HepG2 (cell line): ENCODE results near the gene SLC45A1. TPM values are rescaled to one million over a fixed set of nuclear protein-coding genes. Genes with fewer than 3 reads are reported as not detected.
A peak's percentile ranks its signal among the peaks of the same experiment; 100 is the strongest.

Experiments
- ATAC-seq: fragments of 200-7000 bp; cut with Tn5 transposase; 3 replicates; pipeline ENCODE4 v1.9.1; 2020; ENCODE audit warnings: mild to moderate bottlenecking, moderate library complexity
- BruUV-seq: library from RNA; stranded (reverse); fragments of 400-500 nt; replicated peaks from 2 replicates; lab custom pipeline; 2021; lab: Mats Ljungman, UMichigan
- CTCF ChIA-PET: fragments of 300-600 bp; formaldehyde crosslinking; extraction: SDS; loops from one replicate; lab custom pipeline; 2021; ENCODE audit warnings: low total read pairs, inconsistent platforms, low intra/inter-chr PET ratio; lab: Yijun Ruan, JAX
- POLR2A ChIA-PET: fragments of 350-600 bp; sonication (Branson Sonifier 250); formaldehyde crosslinking; loops from one replicate; lab custom pipeline; 2020; ENCODE audit warnings: antibody characterized with exemption, inconsistent platforms; lab: Yijun Ruan, JAX
- DNase-seq: peaks from one replicate; pipeline ENCODE4 v3.0.0-alpha.2; 2015; ENCODE audit warnings: low spot score
- FAIRE-seq: peaks from 3 replicates; lab custom pipeline; 2011; peaks lifted over from hg19 to GRCh38; lab: Jason Lieb, UNC
- H2AFZ ChIP-seq: one replicate; pipeline ENCODE4 v1.6.1; 2011; ENCODE audit warnings: low read length, inconsistent platforms
- H3K27ac ChIP-seq: fragments of 300-600 bp; 3 replicates; pipeline ENCODE4 v1.8.0; 2011; ENCODE audit warnings: mixed run types, mild to moderate bottlenecking, mixed read lengths, low read length, inconsistent platforms; ENCODE audit not compliant: insufficient read depth; ENCODE audit errors: extremely low read length
- H3K27me3 ChIP-seq, 2 experiments: fragments of 200-600 bp in 1 of 2; 2 replicates in 1 of 2; 3 replicates in 1 of 2; pipeline versions ENCODE4 v1.6.0 to v1.8.0; 2011; ENCODE audit warnings: low read length in 2 of 2, mild to moderate bottlenecking in 2 of 2, moderate library complexity in 2 of 2, inconsistent platforms in 1 of 2; ENCODE audit not compliant: insufficient read depth in 2 of 2, control insufficient read depth in 1 of 2
- H3K36me3 ChIP-seq, 2 experiments: fragments of 200-600 bp in 1 of 2; replicated peaks in 1 of 2; 2 replicates in 1 of 2; 3 replicates in 1 of 2; pipeline versions ENCODE4 v1.5.1 to v1.8.0; 2011; ENCODE audit warnings: low read length in 2 of 2, inconsistent platforms in 1 of 2; ENCODE audit not compliant: insufficient read depth in 2 of 2, control insufficient read depth in 1 of 2
- H3K4me1 ChIP-seq: 2 replicates; pipeline ENCODE4 v1.5.1; 2012; ENCODE audit warnings: low read length, inconsistent platforms; ENCODE audit not compliant: insufficient read depth
- H3K4me2 ChIP-seq: 2 replicates; pipeline ENCODE4 v1.6.0; 2011; ENCODE audit warnings: low read depth, low read length, inconsistent platforms
- H3K4me3 ChIP-seq, 3 experiments: fragments of 200-600 bp in 1 of 3; sonication (generic), shearing (Covaris generic) in 1 of 3; replicated peaks in 1 of 3; 2 replicates each; pipeline ENCODE4 v1.5.1; 2011 to 2016; ENCODE audit warnings: low read length in 3 of 3, inconsistent platforms in 2 of 3, low read depth in 2 of 3, mild to moderate bottlenecking in 2 of 3, control low read depth in 1 of 3, mixed read lengths in 1 of 3; ENCODE audit not compliant: insufficient read depth in 1 of 3
- H3K79me2 ChIP-seq: one replicate; pipeline ENCODE4 v1.6.1; 2011; ENCODE audit warnings: low read length, inconsistent platforms; ENCODE audit not compliant: insufficient read depth
- H3K9ac ChIP-seq: 2 replicates; pipeline ENCODE4 v1.6.0; 2011; ENCODE audit warnings: mild to moderate bottlenecking, low read depth, low read length, inconsistent platforms; ENCODE audit not compliant: insufficient read depth
- H3K9me3 ChIP-seq: 2 replicates; pipeline ENCODE4 v1.5.1; 2012; ENCODE audit warnings: mild to moderate bottlenecking, low read length
- H4K20me1 ChIP-seq: 2 replicates; pipeline ENCODE4 v1.6.0; 2011; ENCODE audit warnings: inconsistent platforms, mild to moderate bottlenecking, low read length, moderate library complexity; ENCODE audit not compliant: insufficient read depth
- AGO2 ChIP-seq: fragments of 200-400 bp; formaldehyde crosslinking; optimal IDR thresholded peaks from 2 replicates; pipeline ENCODE3; 2017; ENCODE audit warnings: mild to moderate bottlenecking, low read depth, low read length, moderate library complexity
- CC2D1A ChIP-seq: sonication (generic); formaldehyde crosslinking; IDR thresholded peaks from 2 replicates; pipeline ENCODE4 v1.8.1; 2023; ENCODE audit warnings: mild to moderate bottlenecking, missing genetic modification reagents
- GPN1 ChIP-seq: sonication (generic); formaldehyde crosslinking; IDR thresholded peaks from 2 replicates; pipeline ENCODE4 v1.5.1; 2020; ENCODE audit warnings: missing genetic modification reagents, borderline replicate concordance
- HNF4G ChIP-seq, 2 experiments: sonication (generic) in 1 of 2; formaldehyde crosslinking in 1 of 2; IDR thresholded peaks; 2 replicates each; pipeline versions ENCODE4 v1.4.0 to v1.6.1; 2011 to 2020; ENCODE audit warnings: borderline replicate concordance in 2 of 2, low read depth in 2 of 2, mild to moderate bottlenecking in 2 of 2, low read length in 1 of 2, missing genetic modification reagents in 1 of 2, moderate library complexity in 1 of 2
- HNRNPUL1 ChIP-seq: fragments of 200-400 bp; formaldehyde crosslinking; IDR thresholded peaks from 2 replicates; pipeline ENCODE4 v1.6.1; 2017; ENCODE audit warnings: low read depth, mild to moderate bottlenecking, low read length, moderate library complexity
- MBD4 ChIP-seq: IDR thresholded peaks from 2 replicates; pipeline ENCODE4 v1.6.1; 2012; ENCODE audit warnings: low read length, inconsistent platforms, borderline replicate concordance
- NPAS2 ChIP-seq: sonication (generic); formaldehyde crosslinking; IDR thresholded peaks from 2 replicates; pipeline ENCODE4 v1.8.0; 2022; ENCODE audit warnings: mild to moderate bottlenecking, missing genetic modification reagents, borderline replicate concordance
- ZKSCAN1 ChIP-seq: fragments of 150-350 bp; IDR thresholded peaks from 2 replicates; pipeline ENCODE4 v1.6.1; 2014; ENCODE audit warnings: low read length
- ZNF589 ChIP-seq: sonication (generic); formaldehyde crosslinking; conservative IDR thresholded peaks from 2 replicates; pipeline ENCODE4 v1.8.0; 2022; ENCODE audit warnings: mild to moderate bottlenecking, moderate library complexity, missing genetic modification reagents
- WGBS: methylation state at CpG from one replicate; pipeline ENCODE4 v1.1.6; 2017; ENCODE audit warnings: low lambda C conversion rate; 5-methylcytosine and 5-hydroxymethylcytosine counted together
- in situ Hi-C: cut with HindIII; loops from 2 replicates; pipeline ENCODE4 v1.10.0; 2017; ENCODE audit warnings: low pct_unique_long_range_greater_than_20kb; ENCODE audit not compliant: extremely low pct_ligation_motif_present
- intact Hi-C: fragments of 100-400 bp; cut with micrococcal nuclease; formaldehyde crosslinking; loops from one replicate; pipeline ENCODE4 v1.10.0; 2022; ENCODE audit not compliant: unreplicated experiment
- polyA plus RNA-seq, 8 experiments: library from polyadenylated mRNA; depleted of rRNA in 3 of 8; stranded (reverse) in 7 of 8; unstranded in 1 of 8; fragments of >200 nt; fragmentation: Illumina TruSeq in 4 of 8; extraction: Trizol in 4 of 8; gene quantifications; 2 replicates each; pipeline versions ENCODE4 v1.2.1 to v1.2.3, GENCODE V29; 2011 to 2016; ENCODE audit warnings: low read depth in 4 of 8, missing spikeins in 1 of 8, mixed read lengths in 1 of 8; ENCODE audit not compliant: insufficient read depth in 1 of 8
- total RNA-seq, 5 experiments: library from RNA; depleted of rRNA; stranded (reverse); fragments of >200 nt; fragmentation: Illumina TruSeq; extraction: Trizol; gene quantifications; 2 replicates each; pipeline ENCODE4 v1.2.3, GENCODE V29; 2016; ENCODE audit warnings: low read depth in 1 of 5

SLC45A1 gene
- total and polyA plus RNA-seq, 2 of the 13 experiments (the other 11 are each of a cell fraction or from before 2014, with no cell fraction given) = not detected

- no peaks in the 10 kb centered on the region for H3K79me2 ChIP-seq
These were observed 36.1 kb downstream of the SLC45A1 start for GRCh38 chr1:8354038-8354437.

DNA sequence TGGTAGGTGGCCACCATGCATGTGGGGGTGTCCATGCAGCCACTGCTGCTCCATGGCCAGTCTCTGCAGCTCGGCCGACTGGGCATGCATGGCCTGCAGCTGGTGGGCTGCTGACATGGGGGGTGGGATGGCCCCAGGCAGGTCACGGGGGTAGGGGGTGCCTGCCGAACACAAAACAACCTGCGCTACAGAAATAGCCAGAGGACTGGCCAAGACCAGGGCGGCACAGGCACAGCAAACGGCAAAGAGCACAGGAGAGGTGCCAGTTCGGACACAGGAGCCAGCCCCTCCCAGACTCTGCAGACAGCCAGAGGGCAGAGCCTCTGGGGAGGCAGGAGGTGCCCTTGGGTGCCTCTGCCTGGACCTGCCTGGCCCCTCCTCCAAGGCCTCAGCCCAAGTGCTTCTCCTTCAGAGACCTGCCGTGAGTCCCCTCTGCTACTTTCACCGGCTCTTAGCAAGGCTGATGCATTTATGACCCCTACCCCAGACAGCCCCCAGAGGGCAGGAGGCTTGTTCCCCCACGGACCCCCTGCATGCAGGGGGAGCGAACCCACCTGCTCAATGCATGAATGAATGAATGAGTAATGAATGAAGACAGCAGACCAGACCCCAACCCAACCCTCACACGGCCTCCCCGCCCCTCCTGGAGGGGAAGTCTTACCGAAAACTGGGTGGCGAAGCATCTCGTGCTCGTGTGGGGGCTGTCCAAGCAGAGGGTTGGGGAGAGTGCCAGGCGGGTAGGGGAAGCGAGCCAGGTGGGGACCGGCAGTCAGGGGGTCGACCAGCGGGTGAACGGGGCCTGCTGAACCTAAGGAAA, 37.7 kb downstream of the SLC45A1 start:
- no TSS peak for BruUV-seq
- peaks cover 6% of the 10 kb centered on the region; the same call in 1 of the 2 replicates for H4K20me1 ChIP-seq
- DNase-seq = no peak
- H3K4me1 ChIP-seq = no peaks in the 10 kb centered on the region
- H3K4me2 ChIP-seq = no peak overlapping the region
- 98% methylated on average over 14 of the region's 24 CpGs for WGBS
- in situ Hi-C loops (no loop called here), intact Hi-C loops (no loop called here)
- FAIRE-seq = no peak
- no peaks in the 10 kb centered on the region for H3K9me3 ChIP-seq
- no peak overlapping the region for H3K27ac ChIP-seq
- CTCF ChIA-PET = no interaction called here
- H3K4me3 ChIP-seq = no peak overlapping the region
- H3K27me3 ChIP-seq = no peaks in the 10 kb centered on the region; a peak in 1 of 5 replicates
- no peaks in the 10 kb centered on the region for H3K79me2 ChIP-seq
- no peak for ATAC-seq
- POLR2A ChIA-PET = no interaction called here
- TF ChIP-seq HNRNPUL1 (no peak), GPN1 (CRISPR knock-in tag) (no peak), AGO2 (peak; percentile 56), MBD4 (no peak), CC2D1A (CRISPR knock-in tag) (no peak), HNF4G (IDR thresholded peaks at IDR 0.05; ENCODE audit: borderline replicate concordance, low read depth, low read length) (no peak), HNF4G (CRISPR knock-in tag; IDR thresholded peaks at IDR 0.05; ENCODE audit: borderline replicate concordance, low read depth) (no peak), NPAS2 (CRISPR knock-in tag) (no peak), ZNF589 (CRISPR knock-in tag) (no peak)
- no peak overlapping the region for H3K9ac ChIP-seq
- peaks cover 45 to 62% of the 10 kb centered on the region in 2 experiments for H3K36me3 ChIP-seq
- no peak overlapping the region for H2AFZ ChIP-seq

More at GRCh38 chr1:8354038-8354437, 36.1 kb downstream of the SLC45A1 start:
- ATAC-seq (no peak), FAIRE-seq (no peak)
- in situ Hi-C loops = no loop called here
- Histone ChIP-seq H3K27ac (no peak overlapping the region), H3K9ac (no peak overlapping the region), H4K20me1 (peaks cover 6% of the 10 kb centered on the region; the same call in 1 of the 2 replicates), H3K4me2 (no peak overlapping the region), H3K27me3 (no peaks in the 10 kb centered on the region; a peak in 1 of 5 replicates), H3K36me3 (peaks cover 40 to 54% of the 10 kb centered on the region in 2 experiments), H3K9me3 (no peaks in the 10 kb centered on the region), H2AFZ (no peak overlapping the region)
- POLR2A ChIA-PET = no interaction called here
- BruUV-seq = no TSS peak
- CTCF ChIA-PET = no interaction called here
- no peak for TF ChIP-seq ZKSCAN1
- TF ChIP-seq, all 625 proteins: peak for 0
- 97% methylated on average over 8 of the region's 8 CpGs for WGBS
- DNase-seq = no peak
- Histone ChIP-seq H3K4me3 (no peak overlapping the region), H3K4me1 (no peaks in the 10 kb centered on the region)
- intact Hi-C loops = no loop called here
